Activated CD4-positive, alpha-beta T cell treated with anti-CD3 and anti-CD28 coated beads for 36 hours (primary cell): ENCODE results near the gene SMG6. TPM values are rescaled to one million over a fixed set of nuclear protein-coding genes. Genes with fewer than 3 reads are reported as not detected.

Source experiments
- ATAC-seq: fragments of 200-7000 bp; cut with Tn5 transposase; one replicate; pipeline ENCODE4 v1.10.0; 2021; ENCODE audit warnings: mild to moderate bottlenecking, moderate library complexity
- CTCF ChIA-PET: fragments of 350-600 bp; sonication (Branson Sonifier 250); formaldehyde crosslinking; loops from one replicate; lab custom pipeline; 2021; ENCODE audit warnings: antibody characterized with exemption; lab: Charles Lee
- POLR2A ChIA-PET: fragments of 350-600 bp; sonication (Branson Sonifier 250); formaldehyde crosslinking; loops from one replicate; lab custom pipeline; 2021; ENCODE audit warnings: antibody characterized with exemption, inconsistent platforms; lab: Charles Lee
- DNase-seq: peaks from one replicate; pipeline ENCODE4 v3.0.0-alpha.2; 2020
- H3K27ac Mint-ChIP-seq: one replicate; pipeline ENCODE4 v1.8.0; 2021; ENCODE audit warnings: mixed read lengths
- H3K27me3 Mint-ChIP-seq: one replicate; pipeline ENCODE4 v1.8.0; 2021; ENCODE audit warnings: mixed read lengths
- H3K36me3 Mint-ChIP-seq: one replicate; pipeline ENCODE4 v1.8.0; 2021; ENCODE audit warnings: low read depth, mixed read lengths
- H3K4me1 Mint-ChIP-seq: one replicate; pipeline ENCODE4 v1.8.0; 2021; ENCODE audit warnings: mixed read lengths
- H3K4me3 Mint-ChIP-seq: one replicate; pipeline ENCODE4 v1.8.0; 2021; ENCODE audit warnings: mild to moderate bottlenecking, moderate library complexity, mixed read lengths
- H3K9me3 Mint-ChIP-seq: one replicate; pipeline ENCODE4 v1.8.0; 2021; ENCODE audit warnings: low read depth, mixed read lengths
- intact Hi-C, 2 experiments: fragments of 100-400 bp; cut with DNase I in 1 of 2; cut with micrococcal nuclease in 1 of 2; formaldehyde crosslinking; loops; one replicate each; pipeline versions ENCODE4 v1.14.2 to v1.15.1; 2022 to 2024; cut with DNase I, micrococcal nuclease
- total RNA-seq, 2 experiments: library from RNA; stranded (reverse); gene quantifications; one replicate each; pipeline ENCODE4 v1.2.3, GENCODE V29; 2021

SMG6 gene
- total RNA-seq, 2 experiments from 2014 or later: 28.5 to 31.4 TPM

GRCh38 chr17:2068519-2069051 lies 235.0 kb downstream of the SMG6 start:
- DNase-seq (peak; percentile 53), ATAC-seq (peak; percentile 21)
- intact Hi-C loops: no loop called here
- no peaks in the 10 kb centered on the region for H3K9me3 Mint-ChIP-seq
- peaks cover 63% of the 10 kb centered on the region for H3K36me3 Mint-ChIP-seq
- no peak overlapping the region for H3K4me3 Mint-ChIP-seq
- H3K27ac Mint-ChIP-seq: no peak overlapping the region
- ChIA-PET POLR2A (interaction anchor here (0.7 to 2.6 kb wide), 3 partner anchors 20 to 352 kb away, joined by 3 to 23 read pairs (median 3); no protein-coding TSS in a partner anchor), CTCF (interaction anchor here (0.6 to 4.6 kb wide), 9 partner anchors 11 to 285 kb away, joined by 3 to 55 read pairs (median 4); partner anchors contain the start of gene HIC1)
- H3K4me1 Mint-ChIP-seq: peaks cover 36% of the 10 kb centered on the region
- peaks cover 5% of the 10 kb centered on the region for H3K27me3 Mint-ChIP-seq

GRCh38 chr17:2068031-2068518 lies 235.5 kb downstream of the SMG6 start:
- H3K27me3 Mint-ChIP-seq: peaks cover 5% of the 10 kb centered on the region
- H3K9me3 Mint-ChIP-seq: no peaks in the 10 kb centered on the region
- H3K36me3 Mint-ChIP-seq: peaks cover 68% of the 10 kb centered on the region
- H3K27ac Mint-ChIP-seq: no peak overlapping the region
- DNase-seq (no peak), ATAC-seq (no peak)
- peaks cover 36% of the 10 kb centered on the region for H3K4me1 Mint-ChIP-seq
- ChIA-PET POLR2A (no interaction called here), CTCF (interaction anchor here (0.6 to 4.6 kb wide), 8 partner anchors 11 to 348 kb away, joined by 3 to 55 read pairs (median 4); partner anchors contain the start of gene HIC1)
- intact Hi-C loops: no loop called here
- H3K4me3 Mint-ChIP-seq: no peak overlapping the region

- DNase-seq (no peak), ATAC-seq (no peak)
- Mint-ChIP-seq H3K36me3 (peaks cover 68% of the 10 kb centered on the region), H3K9me3 (no peaks in the 10 kb centered on the region), H3K27ac (no peak overlapping the region), H3K27me3 (peaks cover 5% of the 10 kb centered on the region), H3K4me3 (no peak overlapping the region), H3K4me1 (peaks cover 36% of the 10 kb centered on the region)
- intact Hi-C loops: no loop called here
- ChIA-PET CTCF (interaction anchor here (0.6 to 4.6 kb wide), 7 partner anchors 10 to 348 kb away, joined by 3 to 55 read pairs (median 4); partner anchors contain the start of gene HIC1), POLR2A (no interaction called here)
These were observed 236.0 kb downstream of the SMG6 start for GRCh38 chr17:2067608-2068024.

GRCh38 chr17:2067048-2067561 lies 236.5 kb downstream of the SMG6 start:
- ChIA-PET POLR2A (no interaction called here), CTCF (interaction anchor here (0.6 to 4.6 kb wide), 5 partner anchors 10 to 201 kb away, joined by 3 to 55 read pairs (median 4); partner anchors contain the start of gene HIC1)
- no peak overlapping the region for H3K27ac Mint-ChIP-seq
- DNase-seq (no peak), ATAC-seq (no peak)
- intact Hi-C loops: no loop called here
- no peak overlapping the region for H3K4me3 Mint-ChIP-seq
- H3K9me3 Mint-ChIP-seq: no peaks in the 10 kb centered on the region
- H3K4me1 Mint-ChIP-seq: peaks cover 36% of the 10 kb centered on the region
- peaks cover 5% of the 10 kb centered on the region for H3K27me3 Mint-ChIP-seq
- peaks cover 67% of the 10 kb centered on the region for H3K36me3 Mint-ChIP-seq

GRCh38 chr17:2065949-2066400 lies 237.6 kb downstream of the SMG6 start:
- no peak for DNase-seq
- POLR2A ChIA-PET: no interaction called here
- Mint-ChIP-seq H3K9me3 (no peaks in the 10 kb centered on the region), H3K4me1 (peaks cover 28% of the 10 kb centered on the region), H3K27ac (no peak overlapping the region), H3K4me3 (no peak overlapping the region), H3K27me3 (peaks cover 5% of the 10 kb centered on the region), H3K36me3 (peaks cover 65% of the 10 kb centered on the region)
- intact Hi-C loops: no loop called here
- CTCF ChIA-PET: interaction anchor here (0.7 to 2.1 kb wide), 8 partner anchors 8 to 179 kb away, joined by 3 to 12 read pairs (median 3); no protein-coding TSS in a partner anchor
- no peak for ATAC-seq

GRCh38 chr17:2064980-2065785 lies 238.4 kb downstream of the SMG6 start:
- Mint-ChIP-seq H3K36me3 (peaks cover 72% of the 10 kb centered on the region), H3K4me3 (no peak overlapping the region), H3K27ac (no peak overlapping the region), H3K4me1 (peaks cover 20% of the 10 kb centered on the region), H3K27me3 (peaks cover 5% of the 10 kb centered on the region), H3K9me3 (no peaks in the 10 kb centered on the region)
- peak; percentile 83 for ATAC-seq
- peak; percentile 89 for DNase-seq
- POLR2A ChIA-PET: no interaction called here
- CTCF ChIA-PET: interaction anchor here (0.8 to 2.1 kb wide), 11 partner anchors 9 to 188 kb away, joined by 3 to 12 read pairs (median 4); partner anchors contain the start of gene HIC1
- intact Hi-C loops: no loop called here

- Mint-ChIP-seq H3K36me3 (peaks cover 76% of the 10 kb centered on the region), H3K9me3 (no peaks in the 10 kb centered on the region), H3K27me3 (peaks cover 6% of the 10 kb centered on the region), H3K4me3 (no peak overlapping the region), H3K27ac (no peak overlapping the region), H3K4me1 (peaks cover 16% of the 10 kb centered on the region)
- ChIA-PET CTCF (interaction anchor here (0.8 to 2.1 kb wide), 7 partner anchors 10 to 188 kb away, joined by 3 to 12 read pairs (median 4); partner anchors contain the start of gene HIC1), POLR2A (no interaction called here)
- intact Hi-C loops: no loop called here
- DNase-seq: no peak
- peak; percentile 2 for ATAC-seq
These were observed 239.0 kb downstream of the SMG6 start for GRCh38 chr17:2064520-2064971.

GRCh38 chr17:2064147-2064489 lies 239.5 kb downstream of the SMG6 start:
- Mint-ChIP-seq H3K36me3 (peaks cover 78% of the 10 kb centered on the region), H3K27me3 (peaks cover 8% of the 10 kb centered on the region), H3K4me3 (no peak overlapping the region), H3K9me3 (no peaks in the 10 kb centered on the region), H3K4me1 (peaks cover 14% of the 10 kb centered on the region), H3K27ac (no peak overlapping the region)
- intact Hi-C loops: no loop called here
- POLR2A ChIA-PET: no interaction called here
- ATAC-seq: no peak
- CTCF ChIA-PET: interaction anchor here (0.9 to 2.1 kb wide), 6 partner anchors 10 to 189 kb away, joined by 3 to 12 read pairs (median 4); partner anchors contain the start of gene HIC1
- DNase-seq: no peak

- Mint-ChIP-seq H3K36me3 (peaks cover 73% of the 10 kb centered on the region), H3K27me3 (peaks cover 8% of the 10 kb centered on the region), H3K27ac (no peak overlapping the region), H3K4me1 (peaks cover 8% of the 10 kb centered on the region), H3K9me3 (no peaks in the 10 kb centered on the region), H3K4me3 (no peak overlapping the region)
- ChIA-PET CTCF (interaction anchor here (1.1 to 2.1 kb wide), 4 partner anchors 9 to 189 kb away, joined by 3 to 12 read pairs (median 4); partner anchors contain the start of gene HIC1), POLR2A (no interaction called here)
- no peak for DNase-seq
- intact Hi-C loops: loop anchor here in 1 of 2 experiments (2.0 kb wide), 1 partner anchor 107 kb away; no protein-coding TSS in a partner anchor
- no peak for ATAC-seq
These were observed 240.1 kb downstream of the SMG6 start for GRCh38 chr17:2063261-2064146.

GRCh38 chr17:2062571-2063183 lies 240.9 kb downstream of the SMG6 start:
- Mint-ChIP-seq H3K4me3 (no peak overlapping the region), H3K9me3 (no peaks in the 10 kb centered on the region), H3K27ac (no peak overlapping the region), H3K36me3 (peaks cover 70% of the 10 kb centered on the region), H3K27me3 (peaks cover 9% of the 10 kb centered on the region), H3K4me1 (peaks cover 7% of the 10 kb centered on the region)
- intact Hi-C loops: loop anchor here in 1 of 2 experiments (2.0 kb wide), 1 partner anchor 108 kb away; no protein-coding TSS in a partner anchor
- ChIA-PET POLR2A (no interaction called here), CTCF (no interaction called here)
- DNase-seq (no peak), ATAC-seq (no peak)
